NOMO-1 treated with DMSO at 0.1 percent for 48 hours (cell line): Measurements from ENCODE around the gene CDK2.
A peak's percentile ranks its signal among the peaks of the same experiment; 100 is the strongest.
"Not testable (repeated sequence)": the region's sequence is repeated elsewhere in the genome, so short reads cannot be mapped to it uniquely, and the experiment has no call there.

Experiments
- DNase-seq: peaks from one replicate; lab custom pipeline; 2025; ENCODE audit not compliant: unreplicated experiment; lab: John Stamatoyannopoulos, UW

Gene CDK2

GRCh38 chr12:55966408-55967281 is at the start of gene CDK2:
TSS of gene CDK2 (plus strand) at chr12:55966830. CDS start at chr12:55967009, 179 bp downstream.
- DNase-seq: peak; percentile 79

GRCh38 chr12:55919032-55919431 is 47.6 kb upstream of the CDK2 start:
- not testable (repeated sequence) for DNase-seq

GRCh38 chr12:55922126-55922525 is 44.5 kb upstream of the CDK2 start:
- DNase-seq: no peak

GRCh38 chr12:55923648-55924047 is 43.0 kb upstream of the CDK2 start:
- not testable (repeated sequence) for DNase-seq

- DNase-seq: peak; percentile 5
These were observed 41.3 kb upstream of the CDK2 start for GRCh38 chr12:55925371-55925770.

- DNase-seq: no peak
These were observed 40.5 kb upstream of the CDK2 start for GRCh38 chr12:55925870-55926737.

GRCh38 chr12:55926738-55927587 is 39.7 kb upstream of the CDK2 start:
- DNase-seq: peak; percentile 88

GRCh38 chr12:55927588-55928502 is 38.8 kb upstream of the CDK2 start, which contains the start of gene PYM1:
TSS of gene PYM1 (minus strand) at chr12:55927894. CDS start at chr12:55927761, 133 bp downstream.
- peak; percentile 96 for DNase-seq

- peak; percentile 16 for DNase-seq
These were observed 37.3 kb upstream of the CDK2 start for GRCh38 chr12:55929306-55929791.

GRCh38 chr12:55930771-55931316 is 35.8 kb upstream of the CDK2 start, which contains the start of gene DGKA:
TSS of gene DGKA (plus strand) at chr12:55931162. CDS start at chr12:55936504, 5,342 bp downstream.
- peak; percentile 68 for DNase-seq

GRCh38 chr12:55931317-55931779 is 35.3 kb upstream of the CDK2 start:
- DNase-seq: no peak

- DNase-seq: no peak
These were observed 34.7 kb upstream of the CDK2 start for GRCh38 chr12:55931780-55932550.

- peak; percentile 39 for DNase-seq
These were observed 34.1 kb upstream of the CDK2 start for GRCh38 chr12:55932551-55932910.

- DNase-seq: peak; percentile 5
These were observed 33.3 kb upstream of the CDK2 start for GRCh38 chr12:55933169-55933798.

GRCh38 chr12:55933799-55934742 is 32.6 kb upstream of the CDK2 start:
- no peak for DNase-seq

GRCh38 chr12:55934773-55935172 is 31.9 kb upstream of the CDK2 start:
- DNase-seq: no peak

GRCh38 chr12:55935738-55936151 is 30.9 kb upstream of the CDK2 start:
- no peak for DNase-seq
